ENCODE measurements around the gene ZCCHC24. TPM values are rescaled to one million over a fixed set of nuclear protein-coding genes. Genes with fewer than 3 reads are reported as not detected.

The ZCCHC24 gene
- total RNA-seq, 1 donor from 2014 or later, result 1.3 TPM

GRCh38 chr10:79383974-79384606 is 61.3 kb downstream of the ZCCHC24 start:
- H3K27ac Mint-ChIP-seq, result no peak overlapping the region
- CTCF ChIA-PET, result no interaction called here
- intact Hi-C loops (cut with micrococcal nuclease), result no loop called here
- DNase-seq (peak; percentile 4), ATAC-seq (ENCODE audit: low read depth) (no peak)
- no peak overlapping the region for H3K4me3 Mint-ChIP-seq
- no peaks in the 10 kb centered on the region for H3K27me3 Mint-ChIP-seq
- H3K9me3 Mint-ChIP-seq, result no peaks in the 10 kb centered on the region
- peaks cover 9% of the 10 kb centered on the region for H3K4me1 Mint-ChIP-seq
- H3K36me3 Mint-ChIP-seq (ENCODE audit: low read depth), result no peaks in the 10 kb centered on the region
- TF ChIP-seq CTCF (IDR thresholded peaks at IDR 0.05), result no peak
- POLR2A ChIA-PET, result no interaction called here

GRCh38 chr10:79382491-79382941 is 62.9 kb downstream of the ZCCHC24 start:
- ATAC-seq (ENCODE audit: low read depth) (no peak), DNase-seq (peak; percentile 7)
- ChIA-PET POLR2A (no interaction called here), CTCF (no interaction called here)
- Mint-ChIP-seq H3K4me3 (no peak overlapping the region), H3K27me3 (no peaks in the 10 kb centered on the region), H3K27ac (no peak overlapping the region), H3K9me3 (no peaks in the 10 kb centered on the region), H3K4me1 (no peaks in the 10 kb centered on the region), H3K36me3 (ENCODE audit: low read depth) (no peaks in the 10 kb centered on the region)
- intact Hi-C loops (cut with micrococcal nuclease), result no loop called here
- TF ChIP-seq CTCF (IDR thresholded peaks at IDR 0.05), result no peak

DNA sequence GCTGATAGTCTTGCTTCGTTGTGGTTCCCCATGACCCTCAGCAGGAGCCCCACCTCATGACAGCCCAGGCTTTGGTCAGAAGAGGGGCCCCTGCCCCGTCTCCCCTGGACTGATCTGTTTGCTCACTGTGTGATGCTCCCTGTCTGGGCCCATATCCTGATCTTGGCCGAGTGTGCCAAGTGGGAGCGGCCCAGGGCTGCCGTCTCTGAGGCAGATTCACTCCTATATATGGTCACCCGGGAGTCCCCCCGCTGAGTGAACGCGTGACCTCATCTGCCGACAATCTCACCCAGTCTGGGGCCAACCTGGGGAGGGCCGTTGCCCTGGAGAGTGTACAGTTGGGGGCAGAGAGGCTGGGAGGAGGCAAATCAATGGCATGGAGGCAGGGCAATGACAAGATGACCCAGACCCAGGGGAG is 63.6 kb downstream of the ZCCHC24 start:
- intact Hi-C loops (cut with micrococcal nuclease), result no loop called here
- ATAC-seq (ENCODE audit: low read depth) (no peak), DNase-seq (peak; percentile 2)
- Mint-ChIP-seq H3K4me3 (no peak overlapping the region), H3K4me1 (no peaks in the 10 kb centered on the region), H3K36me3 (ENCODE audit: low read depth) (no peaks in the 10 kb centered on the region), H3K27ac (no peak overlapping the region), H3K9me3 (no peaks in the 10 kb centered on the region), H3K27me3 (no peaks in the 10 kb centered on the region)
- no peak for TF ChIP-seq CTCF (IDR thresholded peaks at IDR 0.05)
- CTCF ChIA-PET, result no interaction called here
- POLR2A ChIA-PET, result interaction anchor here (0.6 kb wide), 1 partner anchor 15 kb away, joined by 3 read pairs; no protein-coding TSS in a partner anchor

DNA sequence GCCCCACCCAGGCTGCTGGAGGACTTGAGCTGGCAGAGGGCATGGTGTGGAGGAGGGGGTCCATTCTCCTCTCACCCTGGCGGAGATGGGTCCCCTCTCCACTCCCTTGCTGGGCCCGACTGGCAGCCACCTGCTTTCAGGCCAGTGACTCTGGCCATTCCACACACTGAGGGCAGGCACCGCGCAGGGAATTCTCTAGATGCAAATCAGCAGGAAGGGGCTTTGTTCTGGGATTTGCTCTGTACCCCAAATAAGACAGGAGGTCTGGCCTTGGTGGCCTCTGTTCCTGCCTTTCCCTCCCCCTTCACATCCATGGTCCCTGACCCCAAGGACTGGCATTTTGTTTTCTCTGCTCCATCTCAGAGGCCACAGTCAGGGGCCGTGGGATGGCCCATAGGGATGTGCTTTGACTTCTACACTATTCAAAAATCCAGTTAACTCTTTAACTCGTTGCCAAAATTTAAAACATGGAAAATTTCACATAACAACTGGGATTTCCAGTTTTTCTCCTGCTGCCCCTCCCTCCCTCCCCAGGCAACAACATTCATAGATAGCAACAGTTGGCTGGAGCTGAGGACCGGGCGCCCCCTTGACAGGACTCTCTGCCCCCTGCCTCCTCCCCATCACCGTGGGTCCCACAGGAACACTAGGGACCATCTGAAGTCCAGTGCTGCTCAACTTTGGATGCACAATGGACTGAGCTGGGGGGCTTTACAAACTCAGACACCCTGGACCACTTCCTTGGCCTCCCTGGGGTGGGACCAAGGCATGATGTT is 64.3 kb downstream of the ZCCHC24 start:
- no peak for DNase-seq
- Mint-ChIP-seq H3K27me3 (no peaks in the 10 kb centered on the region), H3K36me3 (ENCODE audit: low read depth) (no peaks in the 10 kb centered on the region), H3K9me3 (no peaks in the 10 kb centered on the region), H3K4me3 (no peak overlapping the region), H3K4me1 (no peaks in the 10 kb centered on the region), H3K27ac (no peak overlapping the region)
- intact Hi-C loops (cut with micrococcal nuclease), result no loop called here
- ChIA-PET POLR2A (interaction anchor here (0.6 kb wide), 1 partner anchor 14 kb away, joined by 3 read pairs; no protein-coding TSS in a partner anchor), CTCF (no interaction called here)
- no peak for ATAC-seq (ENCODE audit: low read depth)
- TF ChIP-seq CTCF (IDR thresholded peaks at IDR 0.05), result no peak

DNA sequence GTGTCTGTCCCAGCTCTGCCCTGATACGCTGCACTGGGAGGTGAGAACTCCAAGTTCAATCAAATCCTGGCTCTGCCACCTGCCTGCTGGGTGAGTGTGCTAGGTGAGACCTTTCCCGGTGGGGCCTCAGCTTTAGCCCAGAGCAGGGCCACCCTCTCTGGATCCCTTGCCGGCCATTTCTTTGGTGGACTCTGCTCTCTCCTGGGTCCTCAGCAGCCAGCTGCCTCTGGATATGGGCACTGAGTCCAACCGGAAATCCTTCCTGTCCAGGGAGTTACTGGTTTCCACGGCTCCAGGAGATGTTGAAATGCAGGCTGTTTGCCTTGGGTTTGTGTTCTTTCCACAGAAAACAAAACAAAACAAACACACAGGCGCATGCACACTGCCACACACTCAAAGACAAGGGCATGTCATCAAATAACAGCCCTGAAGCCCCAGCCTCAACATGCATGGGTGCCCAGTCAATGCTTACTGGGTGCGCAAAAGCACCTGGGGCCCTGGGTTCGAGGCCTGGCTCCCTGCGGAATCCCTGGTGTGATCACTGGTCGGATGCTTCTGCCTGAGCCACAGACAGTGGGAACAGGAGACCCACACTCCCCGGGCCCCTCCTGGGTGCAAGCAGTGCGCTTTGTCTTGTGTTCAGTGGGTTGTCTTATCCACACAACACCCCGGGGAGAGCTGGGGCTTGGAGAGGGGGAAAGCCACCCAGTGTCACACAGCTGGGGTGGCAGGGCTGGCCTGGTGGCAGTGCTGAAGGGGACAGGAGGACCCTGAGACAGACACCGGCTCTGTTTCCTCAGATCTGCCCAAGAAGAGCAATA is 65.1 kb downstream of the ZCCHC24 start:
- intact Hi-C loops (cut with micrococcal nuclease), result no loop called here
- DNase-seq (no peak), ATAC-seq (ENCODE audit: low read depth) (no peak)
- ChIA-PET CTCF (interaction anchor here (1.6 kb wide), 1 partner anchor 107 kb away, joined by 3 read pairs; no protein-coding TSS in a partner anchor), POLR2A (no interaction called here)
- no peak for TF ChIP-seq CTCF (IDR thresholded peaks at IDR 0.05)
- no peaks in the 10 kb centered on the region for H3K4me1 Mint-ChIP-seq
- H3K27ac Mint-ChIP-seq, result no peak overlapping the region
- no peaks in the 10 kb centered on the region for H3K36me3 Mint-ChIP-seq (ENCODE audit: low read depth)
- no peaks in the 10 kb centered on the region for H3K9me3 Mint-ChIP-seq
- H3K27me3 Mint-ChIP-seq, result no peaks in the 10 kb centered on the region
- H3K4me3 Mint-ChIP-seq, result no peak overlapping the region
